ENCODE measurements around the gene C4orf50. TPM values are rescaled to one million over a fixed set of nuclear protein-coding genes. Genes with fewer than 3 reads are reported as not detected.

Gene C4orf50
- total and polyA plus RNA-seq, 2 donors (not counting 1 experiment from before 2014, with no cell fraction given), result 0.02 TPM; not detected in 1

- H2AFZ ChIP-seq (ENCODE audit: insufficient read depth, low read depth, low read length, poor library complexity, severe bottlenecking), result no peak overlapping the region
- no peak overlapping the region for H3K4me2 ChIP-seq (replicated peaks; ENCODE audit: low read depth, low read length, poor library complexity, severe bottlenecking)
- no peaks in the 10 kb centered on the region for H4K20me1 ChIP-seq (ENCODE audit: control insufficient read depth, insufficient read depth, low read length, poor library complexity, severe bottlenecking)
- no peak for DNase-seq
- no peaks in the 10 kb centered on the region for H3K79me2 ChIP-seq (ENCODE audit: control insufficient read depth, insufficient read depth, low read length)
- 83% methylated on average over 13 of the region's 13 CpGs for WGBS (ENCODE audit: insufficient coverage)
- no peak overlapping the region for H3K4me3 ChIP-seq (ENCODE audit: control extremely low read depth in 1 of 5, extremely low read depth in 1 of 5, insufficient read depth in 1 of 5, low read depth in 2 of 5, low read length in 4 of 5)
- CTCF ChIA-PET, result no interaction called here
- H3K9ac ChIP-seq (ENCODE audit: low read length), result no peak overlapping the region
- H3K4me3 Mint-ChIP-seq, result no peak overlapping the region
- H3K4me1 ChIP-seq (ENCODE audit: control insufficient read depth in 2 of 2, insufficient read depth in 2 of 2, low read length in 2 of 2), result no peaks in the 10 kb centered on the region
- POLR2A ChIA-PET, result no interaction called here
- no peak overlapping the region for H3K27ac ChIP-seq (ENCODE audit: low read length in 2 of 2)
- H3K27me3 Mint-ChIP-seq, result peaks cover 12% of the 10 kb centered on the region
- H3K9me3 Mint-ChIP-seq (ENCODE audit: insufficient read depth), result no peaks in the 10 kb centered on the region
- TF ChIP-seq EZH2 (IDR thresholded peaks at IDR 0.05; ENCODE audit: borderline replicate concordance, insufficient read depth, low read depth, low read length, poor library complexity, severe bottlenecking) (no peak), CTCF (IDR thresholded peaks at IDR 0.05) (no peak)
- H3K36me3 ChIP-seq (replicated peaks in 1 of 2; ENCODE audit: control extremely low read depth in 1 of 2, control insufficient read depth in 1 of 2, extremely low read depth in 1 of 2, insufficient read depth in 2 of 2, low read length in 1 of 2), result no peaks in the 10 kb centered on the region
- H3K9me3 ChIP-seq (ENCODE audit: control extremely low read depth in 1 of 3, control insufficient read depth in 2 of 3, insufficient read depth in 1 of 3, low read length in 2 of 3), result peaks cover 0 to 5% (median 0%) of the 10 kb centered on the region in 3 donors
- H3K27me3 ChIP-seq (replicated peaks in 1 of 4; ENCODE audit: control extremely low read depth in 1 of 4, control insufficient read depth in 3 of 4, insufficient read depth in 4 of 4, low read length in 3 of 4), result no peaks in the 10 kb centered on the region
- no peaks in the 10 kb centered on the region for H3K4me1 Mint-ChIP-seq
- no peak for ATAC-seq (ENCODE audit: low read depth)
- intact Hi-C loops (cut with micrococcal nuclease), result no loop called here
- H3K27ac Mint-ChIP-seq, result no peak overlapping the region
Observed at GRCh38 chr4:6043188-6043587, 25.0 kb upstream of the C4orf50 start.

GRCh38 chr4:6042293-6043063 is 24.2 kb upstream of the C4orf50 start:
- H3K4me3 Mint-ChIP-seq, result no peak overlapping the region
- Histone ChIP-seq H3K36me3 (replicated peaks in 1 of 2; ENCODE audit: control extremely low read depth in 1 of 2, control insufficient read depth in 1 of 2, extremely low read depth in 1 of 2, insufficient read depth in 2 of 2, low read length in 1 of 2) (no peaks in the 10 kb centered on the region), H3K27ac (ENCODE audit: low read length in 2 of 2) (no peak overlapping the region), H4K20me1 (ENCODE audit: control insufficient read depth, insufficient read depth, low read length, poor library complexity, severe bottlenecking) (no peaks in the 10 kb centered on the region), H3K9ac (ENCODE audit: low read length) (no peak overlapping the region), H3K4me2 (replicated peaks; ENCODE audit: low read depth, low read length, poor library complexity, severe bottlenecking) (no peak overlapping the region), H3K79me2 (ENCODE audit: control insufficient read depth, insufficient read depth, low read length) (no peaks in the 10 kb centered on the region), H3K9me3 (ENCODE audit: control extremely low read depth in 1 of 3, control insufficient read depth in 2 of 3, insufficient read depth in 1 of 3, low read length in 2 of 3) (peaks cover 0 to 5% (median 0%) of the 10 kb centered on the region in 3 donors), H3K4me3 (ENCODE audit: control extremely low read depth in 1 of 5, extremely low read depth in 1 of 5, insufficient read depth in 1 of 5, low read depth in 2 of 5, low read length in 4 of 5) (no peak overlapping the region), H2AFZ (ENCODE audit: insufficient read depth, low read depth, low read length, poor library complexity, severe bottlenecking) (no peak overlapping the region), H3K4me1 (ENCODE audit: control insufficient read depth in 2 of 2, insufficient read depth in 2 of 2, low read length in 2 of 2) (no peaks in the 10 kb centered on the region), H3K27me3 (replicated peaks in 1 of 4; ENCODE audit: control extremely low read depth in 1 of 4, control insufficient read depth in 3 of 4, insufficient read depth in 4 of 4, low read length in 3 of 4) (no peaks in the 10 kb centered on the region)
- no peaks in the 10 kb centered on the region for H3K4me1 Mint-ChIP-seq
- TF ChIP-seq CTCF (IDR thresholded peaks at IDR 0.05), result no peak
- TF ChIP-seq EZH2 (IDR thresholded peaks at IDR 0.05; ENCODE audit: borderline replicate concordance, insufficient read depth, low read depth, low read length, poor library complexity, severe bottlenecking), result no peak
- DNase-seq, result no peak
- CTCF ChIA-PET, result no interaction called here
- no peak overlapping the region for H3K27ac Mint-ChIP-seq
- H3K9me3 Mint-ChIP-seq (ENCODE audit: insufficient read depth), result no peaks in the 10 kb centered on the region
- H3K27me3 Mint-ChIP-seq, result peaks cover 12% of the 10 kb centered on the region
- WGBS (ENCODE audit: insufficient coverage), result 91% methylated on average over 18 of the region's 21 CpGs
- intact Hi-C loops (cut with micrococcal nuclease), result no loop called here
- ATAC-seq (ENCODE audit: low read depth), result no peak
- POLR2A ChIA-PET, result no interaction called here
